ENCODE results near the gene OR4D2.
"Not testable (repeated sequence)": the region's sequence is repeated elsewhere in the genome, so short reads cannot be mapped to it uniquely, and the experiment has no call there.

The OR4D2 gene

DNA sequence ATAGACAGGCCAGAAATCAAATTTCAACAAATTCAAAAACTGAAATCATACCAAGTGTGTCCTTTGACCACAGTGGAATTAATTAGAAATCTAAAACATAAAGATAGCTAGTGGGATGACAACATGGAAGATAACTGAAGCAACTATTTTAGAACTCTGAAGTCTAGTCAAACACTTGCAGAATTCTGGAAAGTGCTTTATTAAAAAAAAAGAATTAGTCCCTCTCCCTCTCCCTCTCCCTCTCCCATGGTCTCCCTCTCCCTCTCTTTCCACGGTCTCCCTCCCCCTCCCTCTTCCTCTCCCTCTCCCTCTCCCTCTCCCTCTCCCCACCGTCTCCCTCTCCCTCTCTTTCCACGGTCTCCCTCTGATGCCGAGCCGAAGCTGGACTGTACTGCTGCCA lies 25.3 kb upstream of the OR4D2 start:
- H3K23ac ChIP-seq (ENCODE audit: low read length) = no peak overlapping the region
- no peak overlapping the region for H3K4me2 ChIP-seq (ENCODE audit: low read length)
- 100% methylated on average over 2 of the region's 5 CpGs for WGBS (ENCODE audit: extremely low coverage, insufficient coverage, insufficient read length)
- H3K9me3 ChIP-seq (ENCODE audit: insufficient read depth, low read depth, low read length) = peaks cover 1% of the 10 kb centered on the region
- no peak overlapping the region for H3K18ac ChIP-seq (ENCODE audit: low read length)
- no peak overlapping the region for H2AFZ ChIP-seq (ENCODE audit: insufficient read depth, low read length, poor library complexity)
- H3K27ac ChIP-seq (ENCODE audit: low read depth, low read length) = no peak overlapping the region
- H3K14ac ChIP-seq (ENCODE audit: low read length) = no peak overlapping the region
- no peaks in the 10 kb centered on the region for H3K27me3 ChIP-seq (ENCODE audit: insufficient read depth, low read length)
- H3K79me2 ChIP-seq (ENCODE audit: control insufficient read depth, insufficient read depth, low read length, poor library complexity) = no peaks in the 10 kb centered on the region
- no peak overlapping the region for H3K4me3 ChIP-seq (ENCODE audit: low read depth, low read length)
- no peaks in the 10 kb centered on the region for H3K79me1 ChIP-seq (ENCODE audit: low read length)
- no peak overlapping the region for H2BK120ac ChIP-seq (ENCODE audit: insufficient read depth, low read length, poor library complexity)
- no peak overlapping the region for H4K8ac ChIP-seq (ENCODE audit: low read depth, low read length)
- no peak overlapping the region for H2BK12ac ChIP-seq (ENCODE audit: low read length)
- no peaks in the 10 kb centered on the region for H3K36me3 ChIP-seq (ENCODE audit: control insufficient read depth in 1 of 2, insufficient read depth in 2 of 2, low read length in 2 of 2)
- no peak for DNase-seq
- no peak overlapping the region for H4K91ac ChIP-seq (ENCODE audit: low read depth, low read length)
- H2BK5ac ChIP-seq (ENCODE audit: low read depth, low read length, poor library complexity) = no peak overlapping the region
- no peak overlapping the region for H3K4ac ChIP-seq (ENCODE audit: low read depth, low read length)
- H3K9ac ChIP-seq (ENCODE audit: low read length) = no peak overlapping the region
- no peaks in the 10 kb centered on the region for H3K4me1 ChIP-seq (ENCODE audit: control insufficient read depth in 1 of 2, insufficient read depth in 2 of 2, low read length in 2 of 2)
- H4K12ac ChIP-seq (ENCODE audit: low read depth, low read length) = no peak overlapping the region
- no peak overlapping the region for H2AK5ac ChIP-seq (ENCODE audit: low read length)

DNA sequence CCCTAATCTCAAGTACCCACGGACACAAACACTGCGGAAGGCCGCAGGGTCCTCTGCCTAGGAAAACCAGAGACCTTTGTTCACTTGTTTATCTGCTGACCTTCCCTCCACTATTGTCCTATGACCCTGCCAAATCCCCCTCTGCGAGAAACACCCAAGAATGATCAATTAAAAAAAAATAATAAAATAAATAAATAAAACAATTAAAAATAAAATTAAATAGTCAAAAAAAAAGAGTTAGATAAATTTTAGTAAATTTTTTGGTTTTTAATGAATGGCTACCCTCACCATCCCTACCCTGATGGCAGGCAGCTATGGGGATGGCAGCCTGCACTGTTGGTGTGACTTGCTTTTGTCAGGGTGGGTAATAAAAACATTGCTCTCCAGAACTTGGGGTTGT lies 23.4 kb upstream of the OR4D2 start:
- not testable (repeated sequence) for H3K4me3 ChIP-seq (ENCODE audit: low read depth, low read length); H2BK12ac ChIP-seq (ENCODE audit: low read length); H3K36me3 ChIP-seq (ENCODE audit: control insufficient read depth in 1 of 2, insufficient read depth in 2 of 2, low read length in 2 of 2); H2AK5ac ChIP-seq (ENCODE audit: low read length); H3K4ac ChIP-seq (ENCODE audit: low read depth, low read length); H4K91ac ChIP-seq (ENCODE audit: low read depth, low read length); H3K4me2 ChIP-seq (ENCODE audit: low read length); H2BK120ac ChIP-seq (ENCODE audit: insufficient read depth, low read length, poor library complexity); H2AFZ ChIP-seq (ENCODE audit: insufficient read depth, low read length, poor library complexity); H3K14ac ChIP-seq (ENCODE audit: low read length); H3K18ac ChIP-seq (ENCODE audit: low read length); H3K27me3 ChIP-seq (ENCODE audit: insufficient read depth, low read length); H3K23ac ChIP-seq (ENCODE audit: low read length); DNase-seq; H3K9me3 ChIP-seq (ENCODE audit: insufficient read depth, low read depth, low read length); H2BK5ac ChIP-seq (ENCODE audit: low read depth, low read length, poor library complexity); H3K27ac ChIP-seq (ENCODE audit: low read depth, low read length); H3K79me1 ChIP-seq (ENCODE audit: low read length); H3K4me1 ChIP-seq (ENCODE audit: control insufficient read depth in 1 of 2, insufficient read depth in 2 of 2, low read length in 2 of 2); H3K9ac ChIP-seq (ENCODE audit: low read length); H3K79me2 ChIP-seq (ENCODE audit: control insufficient read depth, insufficient read depth, low read length, poor library complexity); H4K12ac ChIP-seq (ENCODE audit: low read depth, low read length); H4K8ac ChIP-seq (ENCODE audit: low read depth, low read length)
- WGBS (ENCODE audit: extremely low coverage, insufficient coverage, insufficient read length) = no CpG with 5 or more reads among the region's 4 CpGs

DNA sequence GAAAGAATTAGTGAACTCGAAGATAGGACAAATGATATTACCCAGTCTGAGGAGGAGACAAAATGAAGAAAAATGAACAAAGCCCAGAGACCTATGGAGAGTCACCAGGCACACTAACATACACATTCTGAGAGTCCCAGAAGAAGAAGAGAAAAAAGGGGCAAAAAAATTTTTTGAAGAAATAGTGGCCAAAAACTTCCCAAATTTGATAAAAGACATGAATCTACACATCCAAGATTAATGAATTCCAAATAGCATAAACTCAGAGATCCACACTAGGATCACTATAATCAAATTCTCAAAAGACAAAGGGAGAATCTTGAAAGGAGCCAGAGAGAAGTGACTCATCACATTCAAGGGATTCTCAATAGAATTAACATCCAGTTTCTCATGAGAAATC lies 22.0 kb upstream of the OR4D2 start:
- no peak overlapping the region for H3K4me2 ChIP-seq (ENCODE audit: low read length)
- no peaks in the 10 kb centered on the region for H3K4me1 ChIP-seq (ENCODE audit: control insufficient read depth in 1 of 2, insufficient read depth in 2 of 2, low read length in 2 of 2)
- H4K8ac ChIP-seq (ENCODE audit: low read depth, low read length) = no peak overlapping the region
- H2AK5ac ChIP-seq (ENCODE audit: low read length) = no peak overlapping the region
- no peaks in the 10 kb centered on the region for H3K79me1 ChIP-seq (ENCODE audit: low read length)
- WGBS (ENCODE audit: extremely low coverage, insufficient coverage, insufficient read length) = no CpG with 5 or more reads among the region's 1 CpG
- H3K4me3 ChIP-seq (ENCODE audit: low read depth, low read length) = no peak overlapping the region
- H2AFZ ChIP-seq (ENCODE audit: insufficient read depth, low read length, poor library complexity) = no peak overlapping the region
- H4K91ac ChIP-seq (ENCODE audit: low read depth, low read length) = no peak overlapping the region
- H3K4ac ChIP-seq (ENCODE audit: low read depth, low read length) = no peak overlapping the region
- H3K27ac ChIP-seq (ENCODE audit: low read depth, low read length) = no peak overlapping the region
- H2BK5ac ChIP-seq (ENCODE audit: low read depth, low read length, poor library complexity) = no peak overlapping the region
- H2BK120ac ChIP-seq (ENCODE audit: insufficient read depth, low read length, poor library complexity) = no peak overlapping the region
- H3K36me3 ChIP-seq (ENCODE audit: control insufficient read depth in 1 of 2, insufficient read depth in 2 of 2, low read length in 2 of 2) = no peaks in the 10 kb centered on the region
- H3K79me2 ChIP-seq (ENCODE audit: control insufficient read depth, insufficient read depth, low read length, poor library complexity) = no peaks in the 10 kb centered on the region
- H3K23ac ChIP-seq (ENCODE audit: low read length) = no peak overlapping the region
- no peak overlapping the region for H3K18ac ChIP-seq (ENCODE audit: low read length)
- no peak overlapping the region for H3K9ac ChIP-seq (ENCODE audit: low read length)
- no peak overlapping the region for H4K12ac ChIP-seq (ENCODE audit: low read depth, low read length)
- H3K27me3 ChIP-seq (ENCODE audit: insufficient read depth, low read length) = no peaks in the 10 kb centered on the region
- no peak overlapping the region for H3K14ac ChIP-seq (ENCODE audit: low read length)
- no peak for DNase-seq
- peaks cover 1% of the 10 kb centered on the region for H3K9me3 ChIP-seq (ENCODE audit: insufficient read depth, low read depth, low read length)
- H2BK12ac ChIP-seq (ENCODE audit: low read length) = no peak overlapping the region

DNA sequence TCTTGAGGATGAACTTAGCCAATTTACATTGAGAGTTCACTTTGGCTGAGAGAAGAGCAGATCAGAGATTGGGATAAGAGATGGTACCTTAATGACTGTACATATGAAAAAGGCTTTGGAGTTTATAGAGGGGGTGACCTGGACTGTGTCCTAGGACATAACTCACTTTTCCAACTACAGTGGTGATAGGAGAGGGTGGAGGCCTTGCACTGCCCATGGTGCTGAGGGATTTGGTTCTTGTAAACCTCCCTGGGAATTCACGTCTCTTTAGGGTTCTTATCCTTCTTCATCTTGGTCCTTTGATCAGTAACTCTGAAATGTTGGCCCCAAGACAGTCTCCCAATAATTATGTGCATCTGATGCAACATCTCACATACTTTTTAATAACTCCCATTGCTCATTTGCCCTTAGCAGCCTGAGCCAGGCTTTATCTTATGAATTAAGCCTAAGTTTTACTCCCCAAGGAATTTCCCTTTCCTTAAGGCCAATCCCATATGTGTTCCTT lies 18.8 kb upstream of the OR4D2 start, which contains the start of gene OR4D1:
Gene OR4D1, plus strand, starts transcription at position 455 of the 505 bp plus-strand sequence. CDS start 6,770 bp downstream, outside the sequence.
- Histone ChIP-seq H3K9me3 (ENCODE audit: insufficient read depth, low read depth, low read length) (peaks cover 1% of the 10 kb centered on the region), H3K36me3 (ENCODE audit: control insufficient read depth in 1 of 2, insufficient read depth in 2 of 2, low read length in 2 of 2) (no peaks in the 10 kb centered on the region), H2BK5ac (ENCODE audit: low read depth, low read length, poor library complexity) (no peak within 1 kb of the TSS), H3K4ac (ENCODE audit: low read depth, low read length) (no peak within 1 kb of the TSS), H2AK5ac (ENCODE audit: low read length) (no peak within 1 kb of the TSS), H4K12ac (ENCODE audit: low read depth, low read length) (no peak within 1 kb of the TSS), H2BK12ac (ENCODE audit: low read length) (no peak within 1 kb of the TSS), H3K79me2 (ENCODE audit: control insufficient read depth, insufficient read depth, low read length, poor library complexity) (no peaks in the 10 kb centered on the region), H3K4me2 (ENCODE audit: low read length) (no peak within 1 kb of the TSS), H3K27me3 (ENCODE audit: insufficient read depth, low read length) (no peaks in the 10 kb centered on the region), H3K23ac (ENCODE audit: low read length) (no peak within 1 kb of the TSS), H3K4me3 (ENCODE audit: low read depth, low read length) (no peak within 1 kb of the TSS), H4K91ac (ENCODE audit: low read depth, low read length) (no peak within 1 kb of the TSS), H3K79me1 (ENCODE audit: low read length) (no peaks in the 10 kb centered on the region), H2BK120ac (ENCODE audit: insufficient read depth, low read length, poor library complexity) (no peak within 1 kb of the TSS), H2AFZ (ENCODE audit: insufficient read depth, low read length, poor library complexity) (no peak within 1 kb of the TSS), H3K14ac (ENCODE audit: low read length) (no peak within 1 kb of the TSS), H3K4me1 (ENCODE audit: control insufficient read depth in 1 of 2, insufficient read depth in 2 of 2, low read length in 2 of 2) (no peaks in the 10 kb centered on the region), H3K18ac (ENCODE audit: low read length) (no peak within 1 kb of the TSS), H3K27ac (ENCODE audit: low read depth, low read length) (no peak within 1 kb of the TSS), H3K9ac (ENCODE audit: low read length) (no peak within 1 kb of the TSS), H4K8ac (ENCODE audit: low read depth, low read length) (no peak within 1 kb of the TSS)
- no peak for DNase-seq
- no CpG with 5 or more reads among the region's 1 CpG for WGBS (ENCODE audit: extremely low coverage, insufficient coverage, insufficient read length)

All from trophoblast cell (in vitro differentiated cells and primary cell).